WTC11 (cell line): ENCODE measurements around the gene RASGEF1C.

ENCODE experiments used
- CTCF ChIP-seq: fragments of 200-600 bp; IDR thresholded peaks from 2 replicates; pipeline ENCODE4 v1.8.0; 2022; ENCODE audit warnings: antibody characterized with exemption
- ZNF121 ChIP-seq: sonication (generic); formaldehyde crosslinking; IDR thresholded peaks from 2 replicates; pipeline ENCODE4 v1.8.0; 2023; ENCODE audit warnings: missing genetic modification reagents

GRCh38 chr5:180207593-180207992, 1.4 kb downstream of the RASGEF1C start:
- TF ChIP-seq CTCF (no peak), ZNF121 (no peak)
